Keratinocyte (primary cell): ENCODE results near the gene RASL10A.

Source experiments
- CTCF ChIP-seq, 3 experiments: IDR thresholded peaks in 1 of 3; conservative IDR thresholded peaks in 1 of 3; optimal IDR thresholded peaks in 1 of 3; 2 replicates in 2 of 3; 3 replicates in 1 of 3; pipeline versions ENCODE3 to v1.5.1; 2011; ENCODE audit warnings: low read length in 3 of 3, mild to moderate bottlenecking in 3 of 3, moderate library complexity in 2 of 3, control low read depth in 1 of 3, inconsistent platforms in 1 of 3; ENCODE audit not compliant: insufficient read depth in 2 of 3; ENCODE audit errors: extremely low read depth in 1 of 3
- EZH2 ChIP-seq: IDR thresholded peaks from one replicate; pipeline ENCODE4 v1.6.1; 2012; ENCODE audit warnings: inconsistent platforms, mild to moderate bottlenecking, low read length, moderate library complexity

- TF ChIP-seq CTCF (optimal IDR thresholded peaks at IDR 0.05 in 1 of 3, IDR thresholded peaks at IDR 0.05 in 1 of 3, conservative IDR thresholded peaks at IDR 0.05 in 1 of 3; ENCODE audit: extremely low read depth in 1 of 3, insufficient read depth in 2 of 3, low read length in 3 of 3), result no peak
- TF ChIP-seq EZH2, result no peak
Observed at GRCh38 chr22:29306835-29307595, 8.5 kb downstream of the RASL10A start.
